Suprapubic skin (tissue), 4 donors: ENCODE measurements around the gene PPARGC1A.

Source experiments
- POLR2A ChIP-seq, 2 donors: fragments of 450-650 bp; IDR thresholded peaks; one replicate each; pipeline ENCODE4 v1.6.1; 2017; ENCODE audit warnings: antibody characterized with exemption in 2 of 2, mild to moderate bottlenecking in 2 of 2, moderate library complexity in 2 of 2
- POLR2AphosphoS5 ChIP-seq, 3 donors: sonication (generic); formaldehyde crosslinking; IDR thresholded peaks; one replicate each; pipeline ENCODE4 v1.6.1; 2017; ENCODE audit warnings: antibody characterized with exemption in 3 of 3
- TF ChIP-seq, protein P1 (sequence below), 2 donors: fragments of 200-600 bp in 1 of 2; fragments of 450-650 bp in 1 of 2; sonication (generic) in 1 of 2; IDR thresholded peaks; one replicate each; pipeline ENCODE4 v1.5.1; 2016 to 2019; ENCODE audit warnings: antibody characterized with exemption in 2 of 2, mild to moderate bottlenecking in 1 of 2, moderate library complexity in 1 of 2

DNA sequence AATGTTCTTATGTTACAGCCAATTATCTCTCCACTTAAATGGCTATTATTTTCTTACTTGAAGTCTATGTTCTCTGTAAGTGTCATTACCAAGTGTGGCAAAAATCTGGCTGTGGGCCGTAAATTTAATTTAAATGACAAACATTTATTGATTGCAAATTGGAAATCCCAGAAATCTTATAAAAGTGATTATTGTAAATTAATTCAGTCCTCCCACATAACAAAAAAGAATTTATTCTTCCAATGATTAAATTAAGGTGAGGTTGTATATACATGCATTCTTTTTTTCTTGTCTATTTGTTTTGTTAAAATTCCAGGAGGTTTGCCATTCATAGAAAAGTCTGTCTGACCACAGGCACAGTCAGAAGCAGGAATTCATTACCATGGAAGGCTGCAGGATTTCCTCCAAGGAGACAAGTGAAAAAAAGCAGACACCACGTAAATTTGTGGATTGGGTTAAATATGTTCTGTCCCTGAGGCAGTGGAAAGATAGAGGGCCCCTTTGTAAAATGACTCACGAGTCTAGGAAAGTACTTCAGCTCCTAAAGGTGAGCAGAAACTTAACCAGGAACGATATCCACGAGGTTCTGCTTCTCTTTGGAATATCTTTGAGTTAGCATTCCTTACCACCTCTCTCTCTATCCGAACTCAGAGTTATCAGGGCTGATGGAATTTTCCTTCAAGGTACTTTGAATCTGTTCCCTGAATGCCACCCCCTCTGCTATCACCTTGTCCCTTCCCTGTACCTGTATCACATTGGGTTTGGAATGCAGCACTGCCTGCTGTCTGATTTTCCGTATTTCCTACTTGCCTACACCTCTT is 10.7 kb downstream of the PPARGC1A start:
- TF ChIP-seq, protein P1, sequence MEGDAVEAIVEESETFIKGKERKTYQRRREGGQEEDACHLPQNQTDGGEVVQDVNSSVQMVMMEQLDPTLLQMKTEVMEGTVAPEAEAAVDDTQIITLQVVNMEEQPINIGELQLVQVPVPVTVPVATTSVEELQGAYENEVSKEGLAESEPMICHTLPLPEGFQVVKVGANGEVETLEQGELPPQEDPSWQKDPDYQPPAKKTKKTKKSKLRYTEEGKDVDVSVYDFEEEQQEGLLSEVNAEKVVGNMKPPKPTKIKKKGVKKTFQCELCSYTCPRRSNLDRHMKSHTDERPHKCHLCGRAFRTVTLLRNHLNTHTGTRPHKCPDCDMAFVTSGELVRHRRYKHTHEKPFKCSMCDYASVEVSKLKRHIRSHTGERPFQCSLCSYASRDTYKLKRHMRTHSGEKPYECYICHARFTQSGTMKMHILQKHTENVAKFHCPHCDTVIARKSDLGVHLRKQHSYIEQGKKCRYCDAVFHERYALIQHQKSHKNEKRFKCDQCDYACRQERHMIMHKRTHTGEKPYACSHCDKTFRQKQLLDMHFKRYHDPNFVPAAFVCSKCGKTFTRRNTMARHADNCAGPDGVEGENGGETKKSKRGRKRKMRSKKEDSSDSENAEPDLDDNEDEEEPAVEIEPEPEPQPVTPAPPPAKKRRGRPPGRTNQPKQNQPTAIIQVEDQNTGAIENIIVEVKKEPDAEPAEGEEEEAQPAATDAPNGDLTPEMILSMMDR (IDR thresholded peaks at IDR 0.05), result no peak
- TF ChIP-seq POLR2A (IDR thresholded peaks at IDR 0.05) (no peak), POLR2AphosphoS5 (IDR thresholded peaks at IDR 0.05) (no peak)
